Fibroblast of villous mesenchyme (primary cell): ENCODE results near the gene FAM118A. TPM values are rescaled to one million over a fixed set of nuclear protein-coding genes. Genes with fewer than 3 reads are reported as not detected.
A peak's percentile ranks its signal among the peaks of the same experiment; 100 is the strongest.
"Not testable (repeated sequence)": the region's sequence is repeated elsewhere in the genome, so short reads cannot be mapped to it uniquely, and the experiment has no call there.

Source experiments
- DNase-seq: peaks from one replicate; pipeline ENCODE4 v3.0.0-alpha.2; 2010; ENCODE audit warnings: low read depth
- H3K4me3 ChIP-seq: 2 replicates; pipeline ENCODE4 v1.5.1; 2011; ENCODE audit warnings: low read depth, mild to moderate bottlenecking, low read length
- total RNA-seq: library from RNA; depleted of rRNA; stranded (reverse); fragments of >200 nt; gene quantifications from 2 replicates; pipeline ENCODE4 v1.2.3, GENCODE V29; 2012
- TF ChIP-seq, protein P1 (sequence below): IDR thresholded peaks from 2 replicates; pipeline ENCODE4 v1.5.1; 2012; ENCODE audit warnings: low read depth, mild to moderate bottlenecking, low read length; ENCODE audit not compliant: insufficient read depth

Gene FAM118A
- total RNA-seq, result 20.7 and 52.5 TPM in 2 replicates

DNA sequence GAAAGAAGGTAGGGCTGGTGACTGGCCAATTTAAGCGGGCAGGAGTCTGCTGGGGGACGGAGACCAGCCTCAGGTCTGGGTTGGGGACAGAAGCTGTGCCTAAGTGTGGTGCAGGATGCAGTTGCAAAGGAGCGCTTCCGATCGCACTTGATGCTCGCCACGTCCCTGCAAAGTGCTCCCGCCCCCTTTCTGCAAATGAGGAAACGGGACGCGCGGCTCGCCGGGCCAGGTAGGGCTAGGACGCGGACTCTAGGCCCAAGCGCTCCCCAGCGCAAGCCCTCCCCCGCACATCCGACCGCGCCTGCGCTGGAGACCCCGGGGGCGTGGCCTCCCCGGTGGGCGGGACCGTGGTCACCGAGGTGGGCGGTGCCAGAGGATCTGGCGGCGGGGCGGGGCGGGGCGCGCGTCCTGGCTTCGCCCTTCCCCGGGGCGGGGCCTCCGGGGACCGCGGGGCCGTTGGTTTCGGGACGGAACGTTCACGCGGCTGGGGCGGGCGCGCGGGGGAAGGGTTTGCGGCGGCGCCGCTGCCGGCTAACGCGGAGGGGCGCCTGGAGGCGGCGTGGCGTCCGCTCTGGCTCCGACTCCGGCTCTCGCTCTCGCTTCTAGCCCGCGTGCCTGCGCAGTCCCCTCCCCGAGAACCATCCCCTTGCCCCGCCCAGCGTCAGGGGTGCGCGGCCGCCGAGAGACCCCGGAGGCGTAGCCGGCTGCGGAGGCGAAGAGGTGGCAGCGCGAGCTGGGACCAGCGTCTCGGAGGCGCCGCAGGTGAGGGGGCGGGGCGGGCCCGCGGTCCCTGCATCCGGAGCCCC is at the start of gene FAM118A:
TSS of gene FAM118A (plus strand) at position 513 of the 806 bp plus-strand sequence. CDS start 12,446 bp downstream, outside the sequence.
- TF ChIP-seq, protein P1, sequence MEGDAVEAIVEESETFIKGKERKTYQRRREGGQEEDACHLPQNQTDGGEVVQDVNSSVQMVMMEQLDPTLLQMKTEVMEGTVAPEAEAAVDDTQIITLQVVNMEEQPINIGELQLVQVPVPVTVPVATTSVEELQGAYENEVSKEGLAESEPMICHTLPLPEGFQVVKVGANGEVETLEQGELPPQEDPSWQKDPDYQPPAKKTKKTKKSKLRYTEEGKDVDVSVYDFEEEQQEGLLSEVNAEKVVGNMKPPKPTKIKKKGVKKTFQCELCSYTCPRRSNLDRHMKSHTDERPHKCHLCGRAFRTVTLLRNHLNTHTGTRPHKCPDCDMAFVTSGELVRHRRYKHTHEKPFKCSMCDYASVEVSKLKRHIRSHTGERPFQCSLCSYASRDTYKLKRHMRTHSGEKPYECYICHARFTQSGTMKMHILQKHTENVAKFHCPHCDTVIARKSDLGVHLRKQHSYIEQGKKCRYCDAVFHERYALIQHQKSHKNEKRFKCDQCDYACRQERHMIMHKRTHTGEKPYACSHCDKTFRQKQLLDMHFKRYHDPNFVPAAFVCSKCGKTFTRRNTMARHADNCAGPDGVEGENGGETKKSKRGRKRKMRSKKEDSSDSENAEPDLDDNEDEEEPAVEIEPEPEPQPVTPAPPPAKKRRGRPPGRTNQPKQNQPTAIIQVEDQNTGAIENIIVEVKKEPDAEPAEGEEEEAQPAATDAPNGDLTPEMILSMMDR, result no peak
- peak; percentile 93 for DNase-seq
- H3K4me3 ChIP-seq, result peak within 1 kb of the TSS; percentile 78

GRCh38 chr22:45260395-45260759 is 49.4 kb upstream of the FAM118A start:
- not testable (repeated sequence) for DNase-seq, H3K4me3 ChIP-seq

DNA sequence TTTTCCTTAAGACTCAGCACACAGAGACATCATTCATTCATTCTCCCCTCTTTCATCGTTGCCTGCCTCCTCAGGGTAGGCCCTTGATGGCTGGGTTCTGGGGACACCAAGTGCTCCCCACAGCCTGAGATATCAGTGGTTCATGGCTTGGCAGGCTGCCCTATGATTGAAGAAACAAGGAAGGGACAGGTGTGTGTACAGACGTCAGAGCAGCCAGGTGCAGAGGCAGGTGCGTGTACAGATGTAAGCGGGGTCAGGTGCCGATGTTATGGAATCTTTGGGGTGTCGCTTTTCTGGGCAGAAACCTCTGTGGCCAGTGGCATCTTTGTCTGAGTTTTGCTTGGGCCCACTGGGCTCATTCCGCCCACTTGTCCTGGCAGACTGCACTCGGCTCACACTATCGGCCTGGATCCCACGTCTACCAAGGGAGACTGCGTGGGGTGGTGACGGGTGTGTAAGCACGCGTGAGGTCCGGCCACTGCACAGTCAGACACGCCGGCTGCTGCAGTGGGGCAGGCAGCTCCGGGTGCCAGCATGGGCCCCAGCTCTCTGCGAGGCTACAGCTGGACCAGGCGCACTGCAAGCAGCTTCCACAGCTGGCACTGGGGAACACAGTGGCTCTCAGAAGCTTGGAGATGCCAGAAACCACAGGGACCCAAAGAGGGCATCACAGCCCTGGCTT is 48.2 kb upstream of the FAM118A start:
- no peak for DNase-seq
- TF ChIP-seq, protein P1, result no peak
- no peak overlapping the region for H3K4me3 ChIP-seq

DNA sequence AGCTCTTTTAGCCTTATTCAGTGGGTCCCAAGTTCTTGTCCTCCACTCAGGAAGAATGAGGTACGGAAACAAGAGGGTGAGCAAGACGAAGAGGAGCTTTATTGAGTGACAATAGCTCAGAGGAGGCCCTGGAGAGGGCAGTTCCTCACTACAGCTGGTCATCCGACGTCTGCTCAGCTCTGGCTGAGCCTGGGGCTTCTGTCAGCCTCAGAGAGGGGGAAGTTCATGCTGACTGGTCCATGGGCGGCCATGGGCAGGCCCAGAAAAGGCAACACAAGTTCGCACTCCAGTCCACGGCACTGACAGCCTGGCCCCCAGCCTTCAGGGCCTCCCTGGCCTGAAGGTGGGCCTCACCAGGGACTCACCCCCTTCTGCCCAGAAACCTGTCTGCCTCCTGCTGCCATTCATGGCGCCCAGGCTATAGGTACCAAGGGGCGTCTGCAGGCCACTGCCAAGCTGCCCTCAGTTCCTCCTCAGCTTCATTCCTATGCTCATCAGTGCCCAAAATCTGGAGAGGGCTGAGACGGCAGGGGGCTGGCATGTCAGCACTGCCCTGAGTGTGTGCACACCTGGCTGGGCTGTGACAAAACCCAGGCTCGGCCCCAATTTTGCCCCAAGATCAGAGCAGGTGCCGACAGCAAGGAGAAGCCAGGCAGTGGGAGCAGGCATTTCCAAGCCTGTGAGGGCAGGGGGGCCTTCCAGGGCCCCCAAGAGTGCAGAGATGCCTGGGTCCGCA is 47.4 kb upstream of the FAM118A start:
- DNase-seq, result no peak
- H3K4me3 ChIP-seq, result no peak overlapping the region
- TF ChIP-seq, protein P1, result no peak

DNA sequence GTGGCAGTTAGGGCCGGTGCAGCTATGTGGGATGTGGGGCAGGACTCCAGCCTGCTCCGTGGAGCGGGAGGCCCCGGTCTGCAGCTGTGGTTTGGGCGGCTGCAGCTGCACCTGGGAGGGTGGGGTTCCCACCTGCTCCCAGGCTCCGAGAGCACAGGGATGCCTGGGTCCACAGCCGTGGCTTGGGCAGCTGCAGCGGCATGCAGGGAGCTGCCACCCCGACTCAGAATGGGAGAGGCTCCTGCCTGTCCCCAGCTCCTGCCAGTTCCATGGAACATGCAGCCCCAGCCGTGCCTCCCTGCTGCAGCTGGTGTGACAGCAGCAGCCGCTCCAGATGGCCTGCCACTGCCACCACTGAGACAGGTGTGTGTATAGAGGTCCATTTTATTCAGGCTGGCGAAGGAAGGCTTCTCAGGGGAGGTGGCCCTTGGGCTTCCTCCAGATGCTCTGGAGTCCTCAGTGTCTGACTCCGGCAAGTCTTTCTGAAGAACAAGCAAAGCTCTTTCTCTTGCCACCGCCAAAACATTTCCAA is 46.7 kb upstream of the FAM118A start:
- TF ChIP-seq, protein P1, result no peak
- DNase-seq, result no peak
- no peak overlapping the region for H3K4me3 ChIP-seq

GRCh38 chr22:45263463-45264269 is 46.1 kb upstream of the FAM118A start:
- TF ChIP-seq, protein P1, result peak; percentile 90
- H3K4me3 ChIP-seq, result no peak overlapping the region
- DNase-seq, result peak; percentile 90
